MM.1S (cell line): Measurements from ENCODE around the gene BTBD9.

ENCODE experiments used
- DNase-seq: peaks from one replicate; pipeline ENCODE4 v3.0.0-alpha.2; 2015
- H2AFZ ChIP-seq: fragments of 300-600 bp; sonication (generic); 2 replicates; pipeline ENCODE4 v1.6.0; 2016; ENCODE audit warnings: antibody characterized with exemption, low read length
- H3F3A ChIP-seq: fragments of 300-600 bp; sonication (generic); 2 replicates; pipeline ENCODE4 v1.6.1; 2016; ENCODE audit warnings: mild to moderate bottlenecking, antibody characterized with exemption, low read length, moderate library complexity, mixed read lengths; ENCODE audit not compliant: insufficient read depth
- H3K27ac ChIP-seq: fragments of 300-600 bp; sonication (generic); 2 replicates; pipeline ENCODE4 v1.5.1; 2016; ENCODE audit warnings: mild to moderate bottlenecking, low read length
- H3K27me3 ChIP-seq: fragments of 300-600 bp; sonication (generic); replicated peaks from 2 replicates; pipeline ENCODE4 v1.6.0; 2016; ENCODE audit warnings: low read length; ENCODE audit not compliant: insufficient read depth
- H3K36me3 ChIP-seq: fragments of 300-600 bp; sonication (generic); replicated peaks from 2 replicates; pipeline ENCODE4 v1.6.1; 2016; ENCODE audit warnings: mild to moderate bottlenecking, low read length, mixed read lengths; ENCODE audit not compliant: insufficient read depth
- H3K4me1 ChIP-seq: fragments of 300-600 bp; sonication (generic); 2 replicates; pipeline ENCODE4 v1.6.1; 2016; ENCODE audit warnings: low read length, mixed read lengths
- H3K4me2 ChIP-seq: fragments of 300-600 bp; sonication (generic); 2 replicates; pipeline ENCODE4 v1.6.0; 2016; ENCODE audit warnings: low read depth, low read length
- H3K4me3 ChIP-seq: fragments of 300-600 bp; sonication (generic); 2 replicates; pipeline ENCODE4 v1.5.1; 2016; ENCODE audit warnings: low read length, mixed read lengths
- H3K79me2 ChIP-seq: fragments of 300-600 bp; sonication (generic); 2 replicates; pipeline ENCODE4 v1.6.1; 2016; ENCODE audit warnings: mixed run types, low read length, mixed read lengths
- H3K9ac ChIP-seq: fragments of 300-600 bp; sonication (generic); 2 replicates; pipeline ENCODE4 v1.6.1; 2016; ENCODE audit warnings: low read length, mixed read lengths
- H3K9me2 ChIP-seq: fragments of 300-600 bp; sonication (generic); replicated peaks from 2 replicates; pipeline ENCODE4 v1.6.1; 2016; ENCODE audit warnings: mild to moderate bottlenecking, low read length, mixed read lengths; ENCODE audit not compliant: insufficient read depth
- H3K9me3 ChIP-seq: fragments of 300-600 bp; sonication (generic); replicated peaks from 2 replicates; pipeline ENCODE4 v1.6.1; 2016; ENCODE audit warnings: mild to moderate bottlenecking, low read length, mixed read lengths; ENCODE audit not compliant: insufficient read depth
- H4K20me1 ChIP-seq: fragments of 300-600 bp; sonication (generic); 2 replicates; pipeline ENCODE4 v1.6.1; 2016; ENCODE audit warnings: mild to moderate bottlenecking, low read length, moderate library complexity, mixed read lengths; ENCODE audit not compliant: insufficient read depth
- EZH2 ChIP-seq: fragments of 300-600 bp; sonication (generic); optimal IDR thresholded peaks from 2 replicates; pipeline ENCODE3; 2017; ENCODE audit warnings: low read depth, mild to moderate bottlenecking, antibody characterized with exemption, low read length, mixed read lengths
- EZH2phosphoT487 ChIP-seq: fragments of 300-600 bp; sonication (generic); IDR thresholded peaks from 2 replicates; pipeline ENCODE4 v1.6.1; 2018; ENCODE audit warnings: antibody characterized with exemption, low read length
- TF ChIP-seq, protein P1 (sequence below): fragments of 300-600 bp; sonication (generic); IDR thresholded peaks from 2 replicates; pipeline ENCODE4 v1.5.1; 2016; ENCODE audit warnings: antibody characterized with exemption, low read length, mixed read lengths

BTBD9 gene

GRCh38 chr6:38214159-38214558 is 425.6 kb downstream of the BTBD9 start:
- Histone ChIP-seq H3K36me3 (no peaks in the 10 kb centered on the region), H4K20me1 (no peaks in the 10 kb centered on the region), H3F3A (no peaks in the 10 kb centered on the region), H3K9me3 (no peaks in the 10 kb centered on the region), H3K79me2 (no peaks in the 10 kb centered on the region), H3K9me2 (no peaks in the 10 kb centered on the region), H3K27me3 (no peaks in the 10 kb centered on the region), H3K4me1 (no peaks in the 10 kb centered on the region), H3K9ac (no peak overlapping the region), H3K4me3 (no peak overlapping the region), H3K27ac (no peak overlapping the region), H2AFZ (no peak overlapping the region), H3K4me2 (no peak overlapping the region)
- TF ChIP-seq EZH2 (no peak), EZH2phosphoT487 (no peak)
- TF ChIP-seq, protein P1, sequence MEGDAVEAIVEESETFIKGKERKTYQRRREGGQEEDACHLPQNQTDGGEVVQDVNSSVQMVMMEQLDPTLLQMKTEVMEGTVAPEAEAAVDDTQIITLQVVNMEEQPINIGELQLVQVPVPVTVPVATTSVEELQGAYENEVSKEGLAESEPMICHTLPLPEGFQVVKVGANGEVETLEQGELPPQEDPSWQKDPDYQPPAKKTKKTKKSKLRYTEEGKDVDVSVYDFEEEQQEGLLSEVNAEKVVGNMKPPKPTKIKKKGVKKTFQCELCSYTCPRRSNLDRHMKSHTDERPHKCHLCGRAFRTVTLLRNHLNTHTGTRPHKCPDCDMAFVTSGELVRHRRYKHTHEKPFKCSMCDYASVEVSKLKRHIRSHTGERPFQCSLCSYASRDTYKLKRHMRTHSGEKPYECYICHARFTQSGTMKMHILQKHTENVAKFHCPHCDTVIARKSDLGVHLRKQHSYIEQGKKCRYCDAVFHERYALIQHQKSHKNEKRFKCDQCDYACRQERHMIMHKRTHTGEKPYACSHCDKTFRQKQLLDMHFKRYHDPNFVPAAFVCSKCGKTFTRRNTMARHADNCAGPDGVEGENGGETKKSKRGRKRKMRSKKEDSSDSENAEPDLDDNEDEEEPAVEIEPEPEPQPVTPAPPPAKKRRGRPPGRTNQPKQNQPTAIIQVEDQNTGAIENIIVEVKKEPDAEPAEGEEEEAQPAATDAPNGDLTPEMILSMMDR: no peak
- no peak for DNase-seq

GRCh38 chr6:38213251-38213658 is 426.5 kb downstream of the BTBD9 start:
- no peak overlapping the region for H3K27ac ChIP-seq
- H3K79me2 ChIP-seq: no peaks in the 10 kb centered on the region
- H4K20me1 ChIP-seq: no peaks in the 10 kb centered on the region
- no peak overlapping the region for H3K4me3 ChIP-seq
- no peaks in the 10 kb centered on the region for H3F3A ChIP-seq
- no peak overlapping the region for H2AFZ ChIP-seq
- no peaks in the 10 kb centered on the region for H3K9me2 ChIP-seq
- H3K4me2 ChIP-seq: no peak overlapping the region
- H3K9me3 ChIP-seq: no peaks in the 10 kb centered on the region
- no peak for DNase-seq
- H3K27me3 ChIP-seq: no peaks in the 10 kb centered on the region
- TF ChIP-seq EZH2phosphoT487 (no peak), EZH2 (no peak)
- TF ChIP-seq, protein P1: no peak
- H3K36me3 ChIP-seq: no peaks in the 10 kb centered on the region
- H3K4me1 ChIP-seq: no peaks in the 10 kb centered on the region
- H3K9ac ChIP-seq: no peak overlapping the region

GRCh38 chr6:38212579-38212978 is 427.1 kb downstream of the BTBD9 start:
- H3K9ac ChIP-seq: no peak overlapping the region
- H3K9me3 ChIP-seq: no peaks in the 10 kb centered on the region
- H3K79me2 ChIP-seq: no peaks in the 10 kb centered on the region
- H3K27me3 ChIP-seq: no peaks in the 10 kb centered on the region
- H3K4me2 ChIP-seq: no peak overlapping the region
- no peaks in the 10 kb centered on the region for H4K20me1 ChIP-seq
- DNase-seq: no peak
- H3K4me3 ChIP-seq: no peak overlapping the region
- no peaks in the 10 kb centered on the region for H3K9me2 ChIP-seq
- TF ChIP-seq EZH2 (no peak), EZH2phosphoT487 (no peak)
- TF ChIP-seq, protein P1: no peak
- no peaks in the 10 kb centered on the region for H3K36me3 ChIP-seq
- H3F3A ChIP-seq: no peaks in the 10 kb centered on the region
- no peaks in the 10 kb centered on the region for H3K4me1 ChIP-seq
- H3K27ac ChIP-seq: no peak overlapping the region
- H2AFZ ChIP-seq: no peak overlapping the region
